ENCODE results near the gene MKLN1. TPM values are rescaled to one million over a fixed set of nuclear protein-coding genes. Genes with fewer than 3 reads are reported as not detected.

Gene MKLN1
- polyA plus RNA-seq, 1 donor, result 21.2 TPM

GRCh38 chr7:131467788-131468187, 140.1 kb downstream of the MKLN1 start:
- no peak for DNase-seq

GRCh38 chr7:131471250-131472004, 143.8 kb downstream of the MKLN1 start:
- DNase-seq, result no peak

GRCh38 chr7:131476740-131477139, 149.1 kb downstream of the MKLN1 start:
- no peak for DNase-seq

- no peak for DNase-seq
These were observed 153.0 kb downstream of the MKLN1 start for GRCh38 chr7:131480384-131481315.

GRCh38 chr7:131482800-131483199, 155.1 kb downstream of the MKLN1 start:
- DNase-seq, result no peak

- no peak for DNase-seq
These were observed 155.9 kb downstream of the MKLN1 start for GRCh38 chr7:131483586-131483985.

GRCh38 chr7:131486346-131486745, 158.7 kb downstream of the MKLN1 start:
- DNase-seq, result no peak

- no peak for DNase-seq
These were observed 159.5 kb downstream of the MKLN1 start for GRCh38 chr7:131487217-131487616.

DNA sequence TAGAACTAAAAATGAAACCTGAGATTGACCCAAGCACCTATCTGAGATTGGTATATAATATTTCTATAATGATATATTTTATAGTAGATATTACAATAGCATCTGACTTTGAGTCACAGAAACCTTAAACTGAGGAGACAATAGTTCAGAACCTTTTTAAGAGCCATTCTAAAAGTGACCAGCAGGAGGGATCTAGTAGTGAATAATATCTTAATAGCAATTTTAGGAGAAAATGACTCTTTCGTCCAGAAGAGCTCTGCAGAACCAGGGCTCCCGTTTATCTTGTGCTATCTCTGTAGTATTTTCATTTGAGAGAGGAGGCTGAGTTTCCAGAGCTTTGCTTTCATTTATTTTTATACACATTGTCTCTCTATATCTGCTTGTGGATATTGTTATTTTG, 160.7 kb downstream of the MKLN1 start:
- DNase-seq, result no peak

DNA sequence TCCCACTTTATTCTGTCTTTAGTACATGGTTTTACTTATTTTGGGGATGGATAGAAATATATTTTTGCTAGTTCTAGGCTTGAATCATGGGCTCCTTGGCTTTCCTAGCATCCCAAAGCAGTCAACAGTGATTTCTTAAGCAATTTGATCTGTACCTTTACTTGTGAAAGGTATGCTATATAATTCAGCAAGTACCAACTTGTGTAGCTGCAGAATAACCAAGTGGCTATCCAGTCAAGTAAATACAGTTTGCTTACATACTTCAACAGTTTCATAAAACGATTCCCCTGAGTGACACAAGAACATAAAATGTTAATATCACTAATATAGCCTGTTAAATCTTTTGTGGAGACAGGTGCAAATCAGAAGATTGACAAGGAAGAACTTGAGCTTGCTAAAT, 161.5 kb downstream of the MKLN1 start:
- no peak for DNase-seq

DNA sequence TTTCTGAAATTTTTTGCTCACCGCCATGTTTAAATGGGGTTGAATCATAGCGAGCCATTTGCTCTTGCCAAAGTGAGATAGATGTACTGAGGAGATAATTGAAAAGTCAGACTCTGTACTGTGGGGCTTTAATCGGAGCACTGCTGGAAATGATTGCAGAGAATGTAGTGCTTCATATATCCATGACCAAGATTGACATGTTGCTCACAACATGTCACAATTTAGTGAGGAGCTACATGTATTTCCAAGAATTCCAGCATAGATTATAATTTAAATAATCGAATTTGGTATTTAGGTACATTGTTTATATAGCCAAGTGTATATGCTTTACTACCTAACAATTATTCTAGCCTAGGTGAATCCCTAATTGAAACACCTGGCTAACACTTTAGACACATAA, 162.2 kb downstream of the MKLN1 start:
- no peak for DNase-seq

GRCh38 chr7:131493081-131493480, 165.4 kb downstream of the MKLN1 start:
- DNase-seq, result no peak

- no peak for DNase-seq
These were observed 165.9 kb downstream of the MKLN1 start for GRCh38 chr7:131493581-131493980.

GRCh38 chr7:131494182-131494581, 166.5 kb downstream of the MKLN1 start:
- DNase-seq, result no peak

DNA sequence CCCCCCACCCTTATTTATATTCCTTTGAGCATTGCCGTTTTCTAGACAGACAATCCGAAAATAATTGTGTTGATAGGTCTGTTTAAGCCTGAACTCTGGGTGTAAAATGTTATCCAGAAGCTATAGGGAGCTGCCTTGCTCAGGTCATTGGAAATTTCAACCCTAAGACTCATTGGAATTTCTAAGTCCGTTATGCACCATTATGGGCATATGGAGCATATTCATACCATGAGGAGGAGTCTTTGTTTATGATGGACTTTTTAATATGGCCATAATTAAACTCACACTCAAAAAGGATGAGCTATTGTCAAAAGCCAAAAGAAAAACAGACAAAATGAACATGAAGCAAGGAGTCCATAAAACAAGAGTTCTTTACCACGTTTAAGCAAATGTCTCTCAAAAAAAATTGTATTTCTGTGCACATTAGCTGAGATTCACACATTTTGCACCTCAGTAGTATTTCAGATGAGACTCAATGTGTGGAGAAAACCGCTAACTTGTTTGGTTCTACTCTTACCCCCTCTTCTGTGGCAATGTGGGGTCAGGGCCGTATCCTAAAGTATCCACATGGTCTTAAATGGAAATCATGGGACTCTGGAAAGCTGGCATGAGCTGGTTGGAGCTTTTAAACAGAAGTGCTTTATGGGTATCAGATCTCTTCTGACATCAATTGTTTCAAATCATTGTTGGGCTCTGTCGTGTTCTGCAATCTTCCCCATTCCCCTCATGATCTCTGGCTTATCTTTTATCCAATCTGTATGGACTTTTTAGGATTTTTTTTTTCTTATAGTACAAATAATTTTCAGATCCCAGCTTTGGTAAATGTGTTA, 168.2 kb downstream of the MKLN1 start:
- no peak for DNase-seq

- DNase-seq, result no peak
These were observed 169.8 kb downstream of the MKLN1 start for GRCh38 chr7:131497454-131497853.

- DNase-seq, result no peak
These were observed 170.7 kb downstream of the MKLN1 start for GRCh38 chr7:131498237-131498885.

DNA sequence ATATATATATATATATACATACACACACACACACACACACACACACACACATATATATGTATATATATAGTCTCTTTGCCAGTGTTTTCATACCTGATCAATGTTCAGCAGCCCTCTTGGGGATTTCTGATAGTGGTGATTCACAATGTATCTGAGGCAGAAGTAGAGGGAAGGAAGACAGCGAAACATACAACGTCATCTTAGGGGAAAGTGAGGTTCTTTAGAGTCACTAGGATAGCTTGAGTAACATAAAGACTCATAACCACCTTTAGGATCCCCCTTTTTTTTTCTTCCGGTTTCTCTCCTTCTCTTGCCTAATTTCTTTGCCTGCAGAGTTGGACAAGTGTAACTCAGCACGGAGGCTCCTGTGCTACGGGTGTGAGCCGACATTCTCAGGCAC, 172.1 kb downstream of the MKLN1 start:
- DNase-seq, result no peak

DNA sequence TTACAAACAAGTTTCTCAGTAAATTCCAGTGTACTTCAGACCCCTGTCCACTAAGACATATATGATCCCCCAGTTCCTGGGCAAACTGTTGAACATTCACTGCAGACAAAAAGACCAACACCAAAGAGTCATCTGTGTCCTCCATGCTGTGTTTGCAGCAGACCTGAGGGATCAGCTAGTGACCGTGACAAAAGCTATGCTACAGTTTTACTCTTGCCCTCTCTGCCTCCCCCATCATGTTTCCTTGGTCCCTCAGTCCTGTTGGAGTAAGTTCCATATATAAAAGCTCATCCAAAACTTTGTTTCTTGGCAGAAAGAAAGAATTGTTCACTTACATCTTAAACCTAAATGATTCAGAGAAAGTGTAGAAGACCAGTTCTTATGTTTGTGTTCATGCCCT, 172.7 kb downstream of the MKLN1 start:
- no peak for DNase-seq

- DNase-seq, result no peak
These were observed 173.7 kb downstream of the MKLN1 start for GRCh38 chr7:131501422-131501821.

DNA sequence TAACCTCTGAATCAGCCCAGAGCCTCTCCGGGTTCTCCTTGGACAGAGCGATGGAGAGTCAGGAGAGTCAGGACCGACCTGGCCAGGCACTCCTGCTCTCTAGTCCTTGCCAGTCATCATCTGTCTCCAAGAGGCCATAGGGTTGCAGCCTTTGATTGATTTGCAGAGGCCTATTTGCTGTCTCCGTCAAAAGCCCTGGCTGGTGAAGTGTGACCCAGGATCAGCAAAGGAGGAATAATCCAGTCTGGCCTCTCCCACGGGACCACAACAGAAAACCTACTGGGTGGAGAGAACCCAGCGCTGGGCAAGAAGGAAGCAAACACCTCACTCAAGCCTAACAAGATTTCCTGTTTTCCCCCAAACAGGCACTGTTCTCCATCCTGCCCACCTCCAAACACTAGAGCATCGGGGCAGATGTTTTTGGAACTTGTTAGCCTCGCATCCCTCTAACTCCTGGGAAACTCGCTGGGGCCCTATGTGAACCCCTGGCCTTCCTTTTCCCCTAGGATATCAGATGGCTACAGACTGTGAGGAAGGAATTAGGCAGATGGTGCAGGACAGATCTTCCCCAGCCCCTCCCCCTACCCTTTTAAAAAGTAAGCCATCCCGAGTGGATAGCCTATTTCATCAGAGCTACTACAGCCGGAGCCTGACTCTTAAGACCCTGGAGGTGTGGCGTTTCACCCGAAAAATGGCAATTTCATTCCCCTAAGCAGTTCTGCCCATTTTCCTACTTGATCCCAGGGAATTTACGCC, 174.4 kb downstream of the MKLN1 start:
- no peak for DNase-seq
